ENCODE data around the gene UQCRC1.
"Not testable (repeated sequence)": the region's sequence is repeated elsewhere in the genome, so short reads cannot be mapped to it uniquely, and the experiment has no call there.

UQCRC1 gene

DNA sequence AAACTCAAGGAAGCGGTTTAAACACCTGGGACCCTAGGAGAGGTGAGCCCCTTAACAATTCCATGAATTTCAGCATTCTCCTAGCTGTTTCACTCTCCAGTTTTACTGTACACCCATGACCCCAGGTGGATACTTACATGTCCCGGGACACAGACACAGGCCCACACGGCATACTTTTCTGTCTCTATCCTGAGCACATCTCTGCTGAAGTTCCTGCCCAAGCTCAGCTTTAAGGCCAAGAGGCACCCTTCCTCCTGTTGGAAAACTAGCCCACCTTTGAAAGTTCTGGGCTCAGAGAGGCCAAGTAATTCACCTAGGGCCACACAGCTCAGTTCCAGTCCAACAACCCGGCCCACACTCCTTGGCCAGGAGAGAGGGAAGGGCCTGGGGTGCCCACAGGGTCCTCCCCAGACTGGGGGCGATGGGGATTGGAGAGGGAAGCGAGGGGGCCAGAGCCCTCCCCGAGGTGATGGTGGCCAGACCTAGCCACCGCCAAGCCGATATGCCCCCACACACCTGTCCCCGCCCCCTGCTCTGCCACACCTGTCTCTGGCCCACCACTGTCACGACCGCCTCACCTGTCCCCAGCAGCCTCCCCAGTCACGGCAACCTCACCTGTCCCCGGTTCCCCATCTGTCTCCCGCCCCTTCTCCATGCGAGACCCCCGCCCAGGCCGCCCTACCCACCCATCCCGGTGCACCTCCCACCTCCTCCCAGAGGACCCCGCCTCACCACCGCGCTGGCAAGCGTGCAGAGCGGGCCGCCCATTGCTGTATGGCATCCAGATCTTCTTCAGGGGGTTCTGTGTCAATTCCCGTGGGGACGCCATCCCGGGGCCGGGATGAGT is 53.3 kb downstream of the UQCRC1 start:
- TF ChIP-seq, protein P1, sequence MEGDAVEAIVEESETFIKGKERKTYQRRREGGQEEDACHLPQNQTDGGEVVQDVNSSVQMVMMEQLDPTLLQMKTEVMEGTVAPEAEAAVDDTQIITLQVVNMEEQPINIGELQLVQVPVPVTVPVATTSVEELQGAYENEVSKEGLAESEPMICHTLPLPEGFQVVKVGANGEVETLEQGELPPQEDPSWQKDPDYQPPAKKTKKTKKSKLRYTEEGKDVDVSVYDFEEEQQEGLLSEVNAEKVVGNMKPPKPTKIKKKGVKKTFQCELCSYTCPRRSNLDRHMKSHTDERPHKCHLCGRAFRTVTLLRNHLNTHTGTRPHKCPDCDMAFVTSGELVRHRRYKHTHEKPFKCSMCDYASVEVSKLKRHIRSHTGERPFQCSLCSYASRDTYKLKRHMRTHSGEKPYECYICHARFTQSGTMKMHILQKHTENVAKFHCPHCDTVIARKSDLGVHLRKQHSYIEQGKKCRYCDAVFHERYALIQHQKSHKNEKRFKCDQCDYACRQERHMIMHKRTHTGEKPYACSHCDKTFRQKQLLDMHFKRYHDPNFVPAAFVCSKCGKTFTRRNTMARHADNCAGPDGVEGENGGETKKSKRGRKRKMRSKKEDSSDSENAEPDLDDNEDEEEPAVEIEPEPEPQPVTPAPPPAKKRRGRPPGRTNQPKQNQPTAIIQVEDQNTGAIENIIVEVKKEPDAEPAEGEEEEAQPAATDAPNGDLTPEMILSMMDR (IDR thresholded peaks at IDR 0.05; ENCODE audit: insufficient read depth, low read length, poor library complexity, severe bottlenecking): no peak
- peak overlapping the region; percentile 83 for H3K4me3 ChIP-seq (replicated peaks; ENCODE audit: low read depth, low read length)
- no peak for DNase-seq (ENCODE audit: extremely low read depth, insufficient read length)
- H3K36me3 ChIP-seq (ENCODE audit: control insufficient read depth, insufficient read depth, low read length): peaks cover 3% of the 10 kb centered on the region
- H3K27me3 ChIP-seq (replicated peaks; ENCODE audit: control insufficient read depth, insufficient read depth, low read length): no peaks in the 10 kb centered on the region

DNA sequence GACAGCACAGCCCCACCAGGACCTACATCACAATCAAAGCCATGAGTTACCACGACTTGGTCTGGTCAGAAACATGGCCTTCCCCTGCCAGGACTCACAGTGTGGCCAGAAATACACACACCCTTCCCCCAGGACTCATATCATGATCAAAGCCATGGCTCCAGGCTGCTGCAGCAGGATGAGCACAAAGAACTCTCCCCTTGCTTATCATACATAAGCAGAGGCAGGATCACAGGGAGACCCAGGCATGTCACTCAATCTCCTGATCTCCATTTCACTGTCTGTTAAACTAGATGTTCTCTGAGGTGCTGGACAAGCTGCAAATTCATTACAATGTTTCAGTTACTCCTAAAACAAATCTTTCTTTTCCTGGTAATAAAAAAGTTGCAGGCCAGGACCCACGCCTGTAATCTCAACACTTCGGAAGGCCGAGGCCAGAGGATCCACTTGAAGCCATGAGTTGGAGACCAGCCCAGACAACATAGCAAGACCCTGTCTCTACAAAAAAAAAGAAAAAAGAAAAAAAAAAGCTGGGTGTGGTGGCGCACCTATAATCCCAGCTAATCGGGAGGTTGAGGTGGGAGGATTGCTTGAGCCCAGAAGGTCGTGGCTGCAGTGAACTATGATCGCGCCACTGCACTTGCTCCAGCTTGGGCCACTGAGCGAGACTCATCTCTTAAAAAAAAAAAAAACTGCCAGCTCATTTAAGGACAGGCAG is 54.1 kb downstream of the UQCRC1 start:
- no peak for DNase-seq (ENCODE audit: extremely low read depth, insufficient read length)
- TF ChIP-seq, protein P1 (IDR thresholded peaks at IDR 0.05; ENCODE audit: insufficient read depth, low read length, poor library complexity, severe bottlenecking): no peak
- no peaks in the 10 kb centered on the region for H3K27me3 ChIP-seq (replicated peaks; ENCODE audit: control insufficient read depth, insufficient read depth, low read length)
- peaks cover 3% of the 10 kb centered on the region for H3K36me3 ChIP-seq (ENCODE audit: control insufficient read depth, insufficient read depth, low read length)
- peak overlapping the region; percentile 83 for H3K4me3 ChIP-seq (replicated peaks; ENCODE audit: low read depth, low read length)

GRCh38 chr3:48553886-48554845 is 55.3 kb downstream of the UQCRC1 start:
- TF ChIP-seq, protein P1 (IDR thresholded peaks at IDR 0.05; ENCODE audit: insufficient read depth, low read length, poor library complexity, severe bottlenecking): no peak
- Histone ChIP-seq H3K27me3 (replicated peaks; ENCODE audit: control insufficient read depth, insufficient read depth, low read length) (no peaks in the 10 kb centered on the region), H3K36me3 (ENCODE audit: control insufficient read depth, insufficient read depth, low read length) (peaks cover 3% of the 10 kb centered on the region), H3K4me3 (replicated peaks; ENCODE audit: low read depth, low read length) (no peak overlapping the region)
- no peak for DNase-seq (ENCODE audit: extremely low read depth, insufficient read length)

DNA sequence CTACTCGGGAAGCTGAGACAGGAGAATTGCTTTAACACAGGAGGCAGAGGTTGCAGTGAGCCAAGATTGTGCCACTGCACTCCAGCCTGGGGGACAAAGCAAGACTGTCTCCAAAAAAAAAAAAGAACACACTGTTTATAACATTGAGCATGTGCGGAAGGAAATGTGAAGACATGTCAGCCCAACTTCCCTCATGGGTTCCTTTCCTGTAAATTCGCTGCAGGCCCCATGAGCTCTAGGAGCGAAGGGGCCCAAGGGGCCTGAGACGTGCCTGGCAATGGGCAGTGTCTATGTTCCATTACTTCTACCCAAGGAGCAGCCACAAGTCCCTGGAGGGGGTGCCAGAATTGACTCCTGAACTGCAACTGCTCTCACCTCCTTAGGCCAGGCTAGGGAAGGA is 56.1 kb downstream of the UQCRC1 start:
- DNase-seq (ENCODE audit: extremely low read depth, insufficient read length): no peak
- TF ChIP-seq, protein P1 (IDR thresholded peaks at IDR 0.05; ENCODE audit: insufficient read depth, low read length, poor library complexity, severe bottlenecking): no peak
- Histone ChIP-seq H3K27me3 (replicated peaks; ENCODE audit: control insufficient read depth, insufficient read depth, low read length) (no peaks in the 10 kb centered on the region), H3K4me3 (replicated peaks; ENCODE audit: low read depth, low read length) (no peak overlapping the region), H3K36me3 (ENCODE audit: control insufficient read depth, insufficient read depth, low read length) (peaks cover 3% of the 10 kb centered on the region)

- Histone ChIP-seq H3K4me3 (replicated peaks; ENCODE audit: low read depth, low read length) (no peak overlapping the region), H3K27me3 (replicated peaks; ENCODE audit: control insufficient read depth, insufficient read depth, low read length) (no peaks in the 10 kb centered on the region), H3K36me3 (ENCODE audit: control insufficient read depth, insufficient read depth, low read length) (peaks cover 3% of the 10 kb centered on the region)
- DNase-seq (ENCODE audit: extremely low read depth, insufficient read length): no peak
- TF ChIP-seq, protein P1 (IDR thresholded peaks at IDR 0.05; ENCODE audit: insufficient read depth, low read length, poor library complexity, severe bottlenecking): no peak
Measured at GRCh38 chr3:48552111-48552951, 57.1 kb downstream of the UQCRC1 start.

GRCh38 chr3:48551651-48552050 is 57.8 kb downstream of the UQCRC1 start:
- not testable (repeated sequence) for DNase-seq (ENCODE audit: extremely low read depth, insufficient read length); H3K27me3 ChIP-seq (replicated peaks; ENCODE audit: control insufficient read depth, insufficient read depth, low read length); H3K36me3 ChIP-seq (ENCODE audit: control insufficient read depth, insufficient read depth, low read length); H3K4me3 ChIP-seq (replicated peaks; ENCODE audit: low read depth, low read length)
